ENCODE data around the gene SYDE1. TPM values are rescaled to one million over a fixed set of nuclear protein-coding genes. Genes with fewer than 3 reads are reported as not detected.
A peak's percentile ranks its signal among the peaks of the same experiment; 100 is the strongest.

SYDE1 gene
- polyA plus RNA-seq, 1 donor from 2014 or later: not detected

DNA sequence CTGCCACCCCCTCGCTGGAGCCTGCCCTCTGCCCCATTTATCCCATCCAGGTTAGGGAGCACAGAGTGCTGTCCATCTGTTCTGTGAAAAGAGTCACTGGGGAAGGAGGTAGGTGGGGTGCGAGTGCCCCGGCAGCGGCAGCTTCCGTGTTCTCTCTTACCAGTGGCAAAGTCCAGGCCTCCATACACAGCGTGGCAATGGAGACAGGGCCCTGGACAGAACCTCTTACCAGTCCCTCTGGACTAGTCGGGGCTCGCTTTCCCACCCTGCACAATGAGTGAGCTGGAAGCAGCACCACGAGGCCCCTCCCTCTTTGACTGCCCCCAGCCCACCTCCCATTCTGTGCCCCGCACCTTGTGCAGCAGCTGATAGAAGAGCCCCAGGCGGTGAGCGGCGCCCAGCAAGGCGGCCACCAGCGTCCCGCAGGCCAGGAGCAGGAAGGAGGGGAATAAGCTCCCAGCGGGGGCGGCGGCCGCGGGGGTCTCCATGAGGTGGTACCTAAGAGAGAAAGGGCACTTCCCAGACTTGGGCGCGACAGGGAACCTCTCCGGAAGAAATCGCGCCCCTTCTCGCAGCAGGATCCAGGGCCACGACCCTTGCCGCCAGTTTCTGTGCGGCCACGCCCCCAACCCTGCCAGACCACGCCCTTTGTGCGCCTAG is 17.5 kb downstream of the SYDE1 start:
- no peaks in the 10 kb centered on the region for H3K9me3 ChIP-seq (ENCODE audit: low read length)
- no peak for TF ChIP-seq MXI1 (conservative IDR thresholded peaks at IDR 0.05; ENCODE audit: poor library complexity, severe bottlenecking)
- peak overlapping the region; percentile 86 for H3K27ac ChIP-seq (ENCODE audit: low read length)
- peak overlapping the region; percentile 67 for H3K4me2 ChIP-seq (ENCODE audit: low read length)
- H3F3A ChIP-seq (ENCODE audit: insufficient read depth, low read length, poor library complexity, severe bottlenecking): no peaks in the 10 kb centered on the region
- peaks cover 4% of the 10 kb centered on the region for H3K79me2 ChIP-seq (replicated peaks; ENCODE audit: insufficient read depth, low read length)
- H3K4me3 ChIP-seq (ENCODE audit: low read length): peak overlapping the region; percentile 98
- no peaks in the 10 kb centered on the region for H3K27me3 ChIP-seq (ENCODE audit: insufficient read depth, low read depth, low read length)
- H3K36me3 ChIP-seq (ENCODE audit: insufficient read depth, low read length): no peaks in the 10 kb centered on the region
- H4K20me1 ChIP-seq (ENCODE audit: insufficient read depth): no peaks in the 10 kb centered on the region
- no peaks in the 10 kb centered on the region for H3K9me2 ChIP-seq (ENCODE audit: insufficient read depth, low read length)
- peak overlapping the region; percentile 89 for H3K9ac ChIP-seq (ENCODE audit: low read length)
- H2AFZ ChIP-seq (ENCODE audit: low read depth, low read length): peak overlapping the region; percentile 98

- Histone ChIP-seq H3K4me2 (ENCODE audit: low read length) (peak overlapping the region; percentile 67), H3K9ac (ENCODE audit: low read length) (peak overlapping the region; percentile 89), H3K9me3 (ENCODE audit: low read length) (no peaks in the 10 kb centered on the region), H3K36me3 (ENCODE audit: insufficient read depth, low read length) (no peaks in the 10 kb centered on the region), H3K79me2 (replicated peaks; ENCODE audit: insufficient read depth, low read length) (peaks cover 4% of the 10 kb centered on the region), H3K27ac (ENCODE audit: low read length) (peak overlapping the region; percentile 86), H2AFZ (ENCODE audit: low read depth, low read length) (peak overlapping the region; percentile 98), H3K27me3 (ENCODE audit: insufficient read depth, low read depth, low read length) (no peaks in the 10 kb centered on the region), H3K9me2 (ENCODE audit: insufficient read depth, low read length) (no peaks in the 10 kb centered on the region), H4K20me1 (ENCODE audit: insufficient read depth) (no peaks in the 10 kb centered on the region), H3F3A (ENCODE audit: insufficient read depth, low read length, poor library complexity, severe bottlenecking) (no peaks in the 10 kb centered on the region), H3K4me3 (ENCODE audit: low read length) (peak overlapping the region; percentile 98)
- TF ChIP-seq RAD21 (conservative IDR thresholded peaks at IDR 0.05): peak; percentile 54
- peak; percentile 64 for TF ChIP-seq CTCF (IDR thresholded peaks at IDR 0.05; ENCODE audit: poor library complexity, severe bottlenecking)
- TF ChIP-seq MXI1 (conservative IDR thresholded peaks at IDR 0.05; ENCODE audit: poor library complexity, severe bottlenecking): peak; percentile 95
- TF ChIP-seq TAF1 (IDR thresholded peaks at IDR 0.05; ENCODE audit: low read depth): no peak
- TF ChIP-seq SMC3 (conservative IDR thresholded peaks at IDR 0.05; ENCODE audit: poor library complexity): peak; percentile 58
- TF ChIP-seq, protein P1, sequence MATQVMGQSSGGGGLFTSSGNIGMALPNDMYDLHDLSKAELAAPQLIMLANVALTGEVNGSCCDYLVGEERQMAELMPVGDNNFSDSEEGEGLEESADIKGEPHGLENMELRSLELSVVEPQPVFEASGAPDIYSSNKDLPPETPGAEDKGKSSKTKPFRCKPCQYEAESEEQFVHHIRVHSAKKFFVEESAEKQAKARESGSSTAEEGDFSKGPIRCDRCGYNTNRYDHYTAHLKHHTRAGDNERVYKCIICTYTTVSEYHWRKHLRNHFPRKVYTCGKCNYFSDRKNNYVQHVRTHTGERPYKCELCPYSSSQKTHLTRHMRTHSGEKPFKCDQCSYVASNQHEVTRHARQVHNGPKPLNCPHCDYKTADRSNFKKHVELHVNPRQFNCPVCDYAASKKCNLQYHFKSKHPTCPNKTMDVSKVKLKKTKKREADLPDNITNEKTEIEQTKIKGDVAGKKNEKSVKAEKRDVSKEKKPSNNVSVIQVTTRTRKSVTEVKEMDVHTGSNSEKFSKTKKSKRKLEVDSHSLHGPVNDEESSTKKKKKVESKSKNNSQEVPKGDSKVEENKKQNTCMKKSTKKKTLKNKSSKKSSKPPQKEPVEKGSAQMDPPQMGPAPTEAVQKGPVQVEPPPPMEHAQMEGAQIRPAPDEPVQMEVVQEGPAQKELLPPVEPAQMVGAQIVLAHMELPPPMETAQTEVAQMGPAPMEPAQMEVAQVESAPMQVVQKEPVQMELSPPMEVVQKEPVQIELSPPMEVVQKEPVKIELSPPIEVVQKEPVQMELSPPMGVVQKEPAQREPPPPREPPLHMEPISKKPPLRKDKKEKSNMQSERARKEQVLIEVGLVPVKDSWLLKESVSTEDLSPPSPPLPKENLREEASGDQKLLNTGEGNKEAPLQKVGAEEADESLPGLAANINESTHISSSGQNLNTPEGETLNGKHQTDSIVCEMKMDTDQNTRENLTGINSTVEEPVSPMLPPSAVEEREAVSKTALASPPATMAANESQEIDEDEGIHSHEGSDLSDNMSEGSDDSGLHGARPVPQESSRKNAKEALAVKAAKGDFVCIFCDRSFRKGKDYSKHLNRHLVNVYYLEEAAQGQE (IDR thresholded peaks at IDR 0.05; ENCODE audit: borderline replicate concordance): peak; percentile 67
- TF ChIP-seq EZH2 (IDR thresholded peaks at IDR 0.05; ENCODE audit: borderline replicate concordance, insufficient read depth, low read length, poor library complexity, severe bottlenecking): no peak
- peak; percentile 84 for TF ChIP-seq POLR2AphosphoS5 (IDR thresholded peaks at IDR 0.05)
- peak; percentile 75 for TF ChIP-seq EP300 (conservative IDR thresholded peaks at IDR 0.05; ENCODE audit: poor library complexity, severe bottlenecking)
Measured at GRCh38 chr19:15125232-15126067, 18.2 kb downstream of the SYDE1 start.

All from neural cell (in vitro differentiated cells).